Subcutaneous abdominal adipose tissue (tissue), 5 donors: ENCODE results near the gene BNC1.

ENCODE experiments used
- H3K27ac ChIP-seq: one replicate; pipeline ENCODE4 v1.7.0; 2013; ENCODE audit warnings: low read depth, mild to moderate bottlenecking, inconsistent platforms, low read length, moderate library complexity
- H3K27me3 ChIP-seq, 5 donors: one replicate each; pipeline ENCODE4 v1.7.0; 2013; ENCODE audit warnings: low read length in 5 of 5, inconsistent platforms in 1 of 5; ENCODE audit not compliant: control insufficient read depth in 5 of 5, insufficient read depth in 4 of 5
- H3K36me3 ChIP-seq, 5 donors: one replicate each; pipeline ENCODE4 v1.7.0; 2013; ENCODE audit warnings: low read length in 5 of 5; ENCODE audit not compliant: control insufficient read depth in 5 of 5, insufficient read depth in 5 of 5
- H3K4me1 ChIP-seq, 5 donors: one replicate each; pipeline ENCODE4 v1.7.0; 2013; ENCODE audit warnings: low read length in 5 of 5, mild to moderate bottlenecking in 3 of 5, moderate library complexity in 1 of 5; ENCODE audit not compliant: control insufficient read depth in 5 of 5, insufficient read depth in 5 of 5
- H3K4me3 ChIP-seq, 5 donors: one replicate each; pipeline ENCODE4 v1.7.0; 2013; ENCODE audit warnings: low read length in 5 of 5, low read depth in 1 of 5
- H3K9ac ChIP-seq, 5 donors: one replicate each; pipeline ENCODE4 v1.7.0; 2013; ENCODE audit warnings: low read length in 5 of 5, mild to moderate bottlenecking in 4 of 5, moderate library complexity in 3 of 5
- H3K9me3 ChIP-seq, 5 donors: one replicate each; pipeline ENCODE4 v1.7.0; 2013; ENCODE audit warnings: low read length in 5 of 5; ENCODE audit not compliant: control insufficient read depth in 5 of 5
- donor health status: healthy.
- donor health status: healthy.
- donor health status: healthy.
- donor health status: healthy.
- donor health status: healthy.

Gene BNC1

GRCh38 chr15:83318036-83318435, 33.6 kb upstream of the BNC1 start:
- H3K4me3 ChIP-seq = no peak overlapping the region
- no peaks in the 10 kb centered on the region for H3K4me1 ChIP-seq
- H3K9ac ChIP-seq = no peak overlapping the region
- no peaks in the 10 kb centered on the region for H3K36me3 ChIP-seq
- H3K27ac ChIP-seq = no peak overlapping the region
- H3K27me3 ChIP-seq = peaks cover 0 to 7% (median 0%) of the 10 kb centered on the region in 5 donors
- peaks cover 0 to 2% (median 0%) of the 10 kb centered on the region in 5 donors for H3K9me3 ChIP-seq

DNA sequence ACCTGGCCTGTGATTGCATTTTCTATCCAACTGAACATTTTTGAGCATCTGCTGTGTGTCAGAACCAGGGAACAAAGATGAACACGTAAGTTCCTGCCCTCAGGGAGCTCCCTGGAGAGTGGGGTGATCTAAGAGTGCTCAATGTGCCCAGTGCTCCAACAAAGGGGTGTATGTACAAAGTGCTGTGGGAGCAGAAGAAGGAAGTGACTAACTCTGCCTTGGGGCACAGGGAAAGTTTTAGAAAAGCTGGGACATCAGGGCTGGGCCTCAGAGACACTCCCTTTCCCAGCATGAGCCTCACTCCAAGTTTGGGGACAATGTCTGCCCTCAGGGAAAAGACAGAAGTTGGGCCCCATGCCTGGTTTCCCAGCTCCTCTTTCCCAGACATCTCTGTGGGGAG, 27.6 kb upstream of the BNC1 start:
- no peak overlapping the region for H3K27ac ChIP-seq
- H3K27me3 ChIP-seq = no peaks in the 10 kb centered on the region
- no peak overlapping the region for H3K9ac ChIP-seq
- no peak overlapping the region for H3K4me3 ChIP-seq
- no peaks in the 10 kb centered on the region for H3K36me3 ChIP-seq
- peaks cover 0 to 10% (median 0%) of the 10 kb centered on the region in 5 donors for H3K4me1 ChIP-seq
- no peaks in the 10 kb centered on the region for H3K9me3 ChIP-seq

GRCh38 chr15:83310521-83311456, 26.3 kb upstream of the BNC1 start:
- Histone ChIP-seq H3K27ac (no peak overlapping the region), H3K9ac (no peak overlapping the region), H3K27me3 (peaks cover 3 to 5% (median 4%) of the 10 kb centered on the region in 5 donors)

GRCh38 chr15:83308671-83309070, 24.2 kb upstream of the BNC1 start:
- peaks cover 10 to 16% (median 14%) of the 10 kb centered on the region in 5 donors for H3K27me3 ChIP-seq

More at GRCh38 chr15:83310521-83311456, 26.3 kb upstream of the BNC1 start:
- Histone ChIP-seq H3K4me3 (no peak overlapping the region), H3K4me1 (peaks cover 0 to 10% (median 0%) of the 10 kb centered on the region in 5 donors), H3K36me3 (no peaks in the 10 kb centered on the region), H3K9me3 (no peaks in the 10 kb centered on the region)

DNA sequence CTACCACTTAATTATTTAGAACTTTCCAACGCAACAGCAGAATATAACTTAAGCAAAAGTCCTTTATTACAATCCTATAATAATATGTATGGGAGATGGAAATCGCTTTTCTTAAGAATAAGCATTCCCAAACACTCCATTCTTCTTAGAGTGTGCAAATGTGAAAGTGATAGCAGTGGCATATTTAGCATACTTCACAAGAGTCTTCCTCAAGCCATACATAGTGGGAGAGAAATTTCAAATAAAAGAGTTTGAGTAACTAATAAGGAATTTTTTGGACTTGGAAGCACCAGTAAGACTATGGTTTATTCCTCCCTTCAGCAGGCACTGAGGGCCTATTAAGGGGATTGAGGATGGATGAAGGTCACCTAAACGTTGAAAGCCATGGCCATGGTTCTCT, 22.1 kb upstream of the BNC1 start:
- Histone ChIP-seq H3K4me1 (peaks cover 0 to 10% (median 0%) of the 10 kb centered on the region in 5 donors), H3K4me3 (no peak overlapping the region), H3K27me3 (peaks cover 10 to 19% (median 16%) of the 10 kb centered on the region in 5 donors), H3K27ac (no peak overlapping the region), H3K9ac (no peak overlapping the region), H3K9me3 (no peaks in the 10 kb centered on the region), H3K36me3 (no peaks in the 10 kb centered on the region)

More at GRCh38 chr15:83308671-83309070, 24.2 kb upstream of the BNC1 start:
- Histone ChIP-seq H3K4me3 (no peak overlapping the region), H3K4me1 (peaks cover 0 to 10% (median 0%) of the 10 kb centered on the region in 5 donors), H3K9ac (no peak overlapping the region), H3K36me3 (no peaks in the 10 kb centered on the region), H3K27ac (no peak overlapping the region), H3K9me3 (no peaks in the 10 kb centered on the region)

DNA sequence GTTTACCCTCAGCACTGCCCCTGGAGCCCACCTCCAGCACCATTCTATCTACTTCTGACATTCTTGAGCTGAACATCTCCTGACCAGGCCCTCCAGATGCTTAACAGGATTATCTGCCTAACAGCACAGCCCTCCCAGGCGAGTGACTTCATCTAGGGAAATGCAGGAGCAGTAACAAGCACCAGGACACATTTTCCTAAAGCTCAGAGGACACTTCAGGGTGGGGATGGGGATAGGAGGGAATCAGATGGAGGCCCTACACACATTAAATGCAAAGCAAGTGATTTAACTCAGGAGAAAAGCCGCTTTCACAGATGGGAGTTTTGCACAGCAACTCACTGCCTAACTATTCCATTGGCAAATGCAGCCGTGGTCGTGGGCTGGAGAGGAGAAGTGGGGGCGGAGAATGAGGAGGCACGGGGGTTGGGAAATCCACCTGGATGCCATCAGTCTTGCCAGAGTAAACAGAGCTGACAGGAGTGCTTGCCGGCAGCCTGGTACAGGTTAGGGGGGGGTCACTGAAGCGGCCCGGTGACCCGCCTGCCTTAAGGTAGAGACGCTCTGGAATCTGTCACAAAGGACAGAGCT, 21.3 kb upstream of the BNC1 start:
- Histone ChIP-seq H3K4me1 (peaks cover 0 to 4% (median 0%) of the 10 kb centered on the region in 5 donors), H3K4me3 (no peak overlapping the region), H3K9ac (no peak overlapping the region), H3K27me3 (peaks cover 13 to 19% (median 16%) of the 10 kb centered on the region in 5 donors), H3K36me3 (no peaks in the 10 kb centered on the region), H3K27ac (no peak overlapping the region), H3K9me3 (peaks cover 0 to 2% (median 0%) of the 10 kb centered on the region in 5 donors)

GRCh38 chr15:83304861-83305703, 20.6 kb upstream of the BNC1 start:
- H3K9ac ChIP-seq = no peak overlapping the region
- H3K36me3 ChIP-seq = no peaks in the 10 kb centered on the region
- H3K4me1 ChIP-seq = no peaks in the 10 kb centered on the region
- H3K27ac ChIP-seq = no peak overlapping the region
- no peak overlapping the region for H3K4me3 ChIP-seq
- H3K9me3 ChIP-seq = peaks cover 0 to 2% (median 0%) of the 10 kb centered on the region in 5 donors
- H3K27me3 ChIP-seq = peaks cover 13 to 19% (median 16%) of the 10 kb centered on the region in 5 donors

DNA sequence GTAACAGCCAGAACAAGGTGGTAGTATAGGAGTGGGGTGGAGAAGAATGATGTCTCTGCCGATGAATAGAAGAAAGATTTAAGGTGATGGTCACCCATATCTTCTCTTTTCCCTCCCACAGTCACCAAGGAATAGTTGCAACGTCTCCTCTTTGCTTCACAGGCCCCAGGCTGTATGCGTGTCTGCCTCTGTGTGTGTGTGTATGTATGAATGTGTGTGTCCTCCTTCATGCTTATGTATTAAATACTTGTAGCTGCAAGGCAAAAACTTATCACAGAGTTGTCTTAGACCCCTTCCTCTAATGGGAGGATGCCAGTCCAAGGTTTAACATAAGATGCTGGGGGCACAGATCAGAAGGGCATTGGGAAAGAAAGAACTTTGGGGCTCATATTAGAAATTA, 19.1 kb upstream of the BNC1 start:
- Histone ChIP-seq H3K27ac (no peak overlapping the region), H3K9me3 (peaks cover 0 to 2% (median 0%) of the 10 kb centered on the region in 5 donors), H3K9ac (no peak overlapping the region), H3K36me3 (no peaks in the 10 kb centered on the region), H3K4me3 (no peak overlapping the region), H3K27me3 (peaks cover 13 to 19% (median 16%) of the 10 kb centered on the region in 5 donors), H3K4me1 (no peaks in the 10 kb centered on the region)

GRCh38 chr15:83300826-83301225, 16.4 kb upstream of the BNC1 start:
- Histone ChIP-seq H3K9me3 (peaks cover 0 to 2% (median 0%) of the 10 kb centered on the region in 5 donors), H3K4me1 (no peaks in the 10 kb centered on the region), H3K4me3 (no peak overlapping the region), H3K9ac (no peak overlapping the region), H3K27ac (no peak overlapping the region), H3K27me3 (peaks cover 10 to 17% (median 16%) of the 10 kb centered on the region in 5 donors), H3K36me3 (no peaks in the 10 kb centered on the region)
